ENCODE data around the gene CREB5.
A peak's percentile ranks its signal among the peaks of the same experiment; 100 is the strongest.

Gene CREB5

DNA sequence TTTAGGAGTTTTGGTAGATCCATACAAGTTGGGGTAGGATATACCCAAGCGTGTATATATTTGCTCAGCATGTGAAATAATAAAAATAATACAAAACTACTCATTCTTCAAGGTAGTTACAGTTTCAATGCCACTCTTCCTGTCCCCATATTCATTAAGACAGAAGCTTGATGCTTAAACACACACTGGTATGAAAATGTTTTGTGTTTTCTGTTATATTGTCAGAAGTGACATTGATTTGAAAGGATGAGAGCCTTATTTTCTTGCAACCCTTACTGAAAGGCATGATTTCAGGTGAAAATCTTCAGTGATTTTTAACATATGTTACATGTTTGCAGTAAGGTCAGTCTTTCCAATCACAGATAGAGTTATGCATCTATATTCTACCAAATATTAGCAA, 312.2 kb downstream of the CREB5 start:
- DNase-seq = no peak

DNA sequence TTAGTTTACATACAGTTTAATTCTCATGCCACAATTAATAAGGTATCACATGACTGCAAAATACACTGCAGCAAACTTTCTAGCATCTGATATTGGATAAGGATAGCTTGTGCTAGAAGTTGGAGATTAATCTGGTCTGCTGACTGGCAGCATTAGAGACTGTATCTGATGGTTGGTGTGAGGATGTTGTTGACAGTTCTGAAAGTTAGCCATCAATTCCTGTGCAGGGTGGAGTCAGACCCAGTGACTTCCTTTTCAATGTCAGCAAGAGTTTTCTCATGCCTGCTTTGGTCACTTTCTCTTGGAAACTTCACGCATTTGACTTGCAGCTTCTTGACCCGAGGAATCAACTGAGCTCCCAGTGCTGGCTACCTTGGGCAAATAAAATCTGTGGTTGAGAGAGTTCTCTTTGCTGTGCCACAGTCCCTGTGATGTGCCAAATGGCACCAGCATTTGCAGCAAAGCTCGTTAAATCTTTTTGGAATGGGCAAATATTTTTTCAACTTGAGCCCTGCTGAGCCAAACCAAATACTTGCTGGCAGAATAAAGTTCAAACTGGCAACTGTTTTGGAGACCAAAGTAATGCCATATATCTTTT, 312.8 kb downstream of the CREB5 start:
- no peak for DNase-seq

DNA sequence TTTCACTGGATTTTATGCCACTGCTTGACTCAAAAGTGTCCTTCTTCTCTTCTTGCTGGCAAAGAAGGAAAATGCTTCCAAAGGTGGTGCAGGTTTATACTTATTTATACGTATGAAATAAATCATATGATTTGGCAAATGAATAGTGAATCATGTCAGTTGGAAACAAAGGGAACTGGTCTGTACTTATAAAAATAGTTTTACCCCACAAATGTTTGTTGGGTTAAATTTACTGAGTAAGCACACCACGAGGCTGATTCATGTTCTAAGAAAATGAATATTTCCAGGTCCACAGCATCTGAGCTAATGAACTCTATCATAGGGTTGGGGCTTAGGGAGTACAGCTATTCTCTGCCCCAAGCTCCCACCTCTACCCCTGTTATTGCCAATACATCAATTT, 313.6 kb downstream of the CREB5 start:
- no peak for DNase-seq

DNA sequence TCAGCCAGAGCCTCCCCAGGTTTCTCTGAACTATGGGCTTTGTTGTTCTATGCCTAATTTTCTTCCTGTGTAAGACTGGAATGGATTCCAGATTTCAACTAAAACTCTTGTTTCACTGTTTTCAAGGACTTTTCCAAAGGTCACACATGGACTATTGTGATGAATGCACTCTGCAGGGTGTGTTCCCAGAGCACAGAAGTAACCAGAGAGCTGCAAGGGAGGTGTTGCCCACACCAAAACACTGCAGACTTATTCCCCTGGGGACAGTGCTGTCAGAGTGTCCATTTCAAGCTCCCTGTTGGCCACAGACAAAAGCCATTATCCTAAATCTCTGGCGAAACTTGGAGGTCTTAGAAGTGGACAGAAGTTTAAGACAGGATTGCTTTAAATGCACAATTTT, 314.2 kb downstream of the CREB5 start:
- DNase-seq = no peak

DNA sequence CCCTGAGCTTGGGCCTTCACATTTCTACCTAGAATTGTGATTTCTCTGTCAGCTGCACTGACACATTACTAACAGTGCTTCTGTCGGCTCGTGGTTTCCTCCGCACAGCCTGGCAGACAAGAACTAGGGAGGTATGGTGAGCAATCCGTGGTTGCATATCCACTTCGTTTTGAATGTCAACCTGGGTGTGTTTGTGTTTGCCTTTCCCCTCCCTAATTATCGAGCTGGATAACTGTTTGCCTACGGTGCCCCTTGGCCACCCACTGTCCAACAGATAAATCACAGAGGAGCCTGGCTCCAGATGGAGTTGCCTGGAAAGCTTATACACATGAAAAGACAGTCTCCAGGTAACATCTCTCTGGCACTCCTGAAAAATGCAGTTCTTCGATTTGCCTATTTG, 317.0 kb downstream of the CREB5 start:
- no peak for DNase-seq

DNA sequence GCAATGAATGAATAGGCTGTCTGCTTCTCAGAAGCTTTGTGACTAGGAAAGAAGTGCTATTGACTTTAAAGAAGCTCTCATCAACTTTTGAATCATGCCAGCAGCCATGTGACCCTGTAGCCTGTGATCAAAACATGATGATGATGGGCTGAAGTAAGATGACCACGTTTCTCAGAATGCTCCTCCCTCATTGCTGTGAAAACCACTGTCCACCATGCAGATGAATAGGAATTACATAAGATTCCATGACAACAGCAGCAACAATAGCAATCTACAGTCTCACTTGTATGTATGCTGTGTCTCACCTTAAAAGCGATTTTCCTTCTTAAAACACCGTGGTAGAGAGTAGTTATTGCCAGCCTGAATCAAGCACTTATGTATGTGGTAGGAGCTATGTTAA, 317.4 kb downstream of the CREB5 start:
- no peak for DNase-seq

DNA sequence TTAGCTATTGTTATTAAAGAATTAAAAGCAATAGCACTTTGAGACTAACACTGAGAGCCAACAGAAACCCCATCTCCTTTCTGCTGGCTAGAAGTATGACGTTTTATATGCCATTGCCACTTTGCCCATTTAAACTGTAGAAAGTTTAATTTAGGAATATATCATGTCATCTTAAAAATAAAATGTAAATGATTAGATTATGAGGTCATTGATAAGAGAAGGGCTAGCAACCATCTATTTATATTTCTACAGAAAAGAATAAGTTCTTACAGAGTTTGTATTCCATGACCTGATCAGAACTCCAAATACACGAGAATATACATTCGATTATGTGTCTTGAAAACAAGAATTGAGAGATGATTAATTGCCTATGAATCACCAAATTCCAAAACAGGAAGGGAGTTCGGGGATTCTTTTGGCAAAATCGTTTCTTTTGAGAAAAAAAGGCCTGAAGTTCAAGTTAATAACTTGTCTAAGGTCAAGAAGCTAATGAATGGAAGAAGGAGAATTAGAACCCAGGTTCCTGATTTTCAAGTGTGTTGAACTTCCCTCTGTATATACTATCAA, 318.9 kb downstream of the CREB5 start:
- no peak for DNase-seq

DNA sequence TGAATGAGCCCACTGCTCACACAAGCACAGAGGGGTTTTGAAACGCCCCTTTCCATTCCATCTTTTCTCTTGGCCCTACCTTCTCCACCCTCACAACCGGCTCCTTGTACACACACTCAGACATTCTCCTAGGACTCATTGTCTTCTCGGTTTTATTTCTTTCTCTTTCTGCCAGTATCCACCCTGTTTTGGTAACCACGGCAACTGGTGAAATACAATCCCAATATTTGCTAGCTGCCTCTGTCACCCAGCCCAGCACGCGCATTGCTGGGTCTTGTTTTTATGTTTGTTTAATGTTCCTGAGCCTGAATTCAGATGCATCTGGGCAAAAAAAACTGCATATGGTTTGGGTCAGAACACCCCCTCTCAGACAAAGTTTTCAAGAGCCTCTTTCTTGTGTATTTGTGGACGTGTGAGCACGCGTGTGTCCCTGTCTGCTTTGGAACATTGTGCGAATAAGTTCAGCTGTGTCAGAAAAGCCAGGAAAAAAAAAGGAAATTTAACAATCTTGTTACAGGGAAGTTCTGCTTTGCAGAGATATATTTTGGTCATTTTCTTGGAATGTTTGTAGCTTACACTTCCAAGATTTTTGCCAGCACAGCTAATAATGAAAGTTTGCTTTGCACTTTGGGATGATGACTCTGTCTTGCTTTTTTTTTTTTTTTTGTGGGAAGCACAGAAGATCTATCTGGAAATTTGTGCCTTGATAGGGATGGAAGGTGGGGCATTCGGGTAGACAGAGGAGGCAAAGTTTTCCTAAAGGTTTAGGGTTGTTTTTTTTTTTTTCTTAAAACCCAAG, 320.0 kb downstream of the CREB5 start:
- DNase-seq = peak; percentile 78

DNA sequence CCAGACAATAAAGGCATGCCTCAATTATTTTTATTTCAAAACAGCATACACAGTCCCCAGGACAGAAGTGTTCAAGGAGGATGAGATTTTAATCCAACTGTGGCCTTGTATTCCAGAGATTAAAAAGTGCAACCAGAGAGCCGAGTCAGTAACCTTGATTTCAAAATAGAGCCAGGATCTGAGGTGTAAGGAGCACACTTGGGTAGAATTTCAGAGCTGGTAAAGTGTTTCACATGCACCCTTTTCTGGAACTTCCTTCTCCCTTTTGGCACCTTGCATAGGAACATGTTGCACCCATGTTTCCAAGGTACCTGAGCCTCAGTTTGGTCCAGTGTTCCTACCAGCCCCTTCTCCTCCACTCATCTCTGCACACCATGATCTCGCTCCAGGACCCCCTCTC, 320.7 kb downstream of the CREB5 start:
- no peak for DNase-seq

DNA sequence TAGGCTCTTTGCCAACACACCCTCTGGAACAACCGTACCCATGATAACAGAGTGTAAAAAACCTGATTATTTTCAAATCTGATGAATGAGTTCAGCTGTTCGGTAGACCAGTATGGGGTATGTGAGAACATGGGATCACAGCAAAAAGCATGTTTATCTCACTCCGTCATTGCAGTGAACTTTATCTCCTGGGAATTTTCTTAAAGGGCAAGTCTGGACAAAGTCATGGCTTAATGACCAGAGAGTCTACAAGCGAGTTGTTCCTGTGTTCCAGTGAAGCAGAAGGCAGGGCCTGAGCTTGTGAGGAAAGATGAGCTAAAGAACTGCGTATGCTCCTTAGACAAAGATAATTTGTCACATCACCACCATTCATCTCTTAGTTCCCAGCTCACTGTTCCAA, 326.1 kb downstream of the CREB5 start:
- no peak for DNase-seq

DNA sequence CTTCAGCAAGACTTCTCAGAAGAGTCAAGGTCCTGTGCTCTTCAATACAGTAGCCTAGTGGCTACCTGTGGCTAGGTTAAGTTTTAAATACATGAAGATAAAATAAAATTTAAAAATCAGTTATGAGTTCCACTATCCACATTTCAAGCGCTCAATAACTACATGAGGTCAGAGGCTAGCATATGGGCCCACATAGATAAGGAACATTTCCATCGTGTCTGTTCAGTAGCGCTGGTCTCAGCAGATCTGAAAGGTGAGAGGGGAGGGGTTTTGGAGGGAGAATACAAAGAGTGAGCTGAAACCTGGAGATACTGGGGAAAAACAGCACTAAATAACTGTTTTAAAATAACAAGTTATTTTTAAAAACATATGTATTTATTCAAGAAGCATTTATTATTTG, 326.8 kb downstream of the CREB5 start:
- DNase-seq = no peak

DNA sequence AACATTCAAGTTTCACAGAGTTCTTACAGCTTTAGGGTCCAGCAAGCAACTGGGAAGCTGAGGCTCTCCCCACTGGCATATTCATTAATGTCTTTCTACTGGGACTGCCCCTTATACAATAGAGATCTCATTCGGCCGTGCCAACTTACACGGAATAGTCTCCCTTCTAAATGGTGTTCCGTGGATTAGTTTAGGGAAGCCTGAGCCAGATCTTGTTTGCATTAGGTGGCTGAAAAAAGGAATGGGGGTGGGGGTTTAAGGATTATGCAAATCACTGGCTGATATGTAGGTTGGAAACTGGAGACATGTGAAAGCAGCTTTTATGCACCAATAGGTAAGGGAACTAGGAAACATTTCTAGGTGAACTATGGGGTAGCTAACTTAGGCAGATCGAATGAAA, 327.5 kb downstream of the CREB5 start:
- no peak for DNase-seq

DNA sequence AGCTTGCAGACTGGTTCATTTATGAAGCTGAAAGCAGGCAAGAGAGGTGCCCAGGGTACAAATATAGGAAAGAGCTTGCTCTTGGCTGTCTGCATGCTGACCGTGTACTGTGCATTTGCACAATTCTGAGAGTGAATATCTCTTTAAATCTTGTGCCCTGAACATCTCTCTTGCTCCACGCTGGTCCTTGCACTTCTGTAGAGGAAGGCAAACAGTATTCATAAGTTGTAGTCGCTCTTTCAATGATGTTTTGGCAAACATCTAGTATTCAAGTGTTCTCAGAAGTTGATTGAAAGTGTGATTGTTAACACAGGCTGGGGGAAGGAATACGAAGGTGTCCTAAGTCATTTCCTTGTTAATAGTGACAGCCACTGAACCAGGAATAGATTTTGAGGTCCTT, 332.6 kb downstream of the CREB5 start:
- no peak for DNase-seq

DNA sequence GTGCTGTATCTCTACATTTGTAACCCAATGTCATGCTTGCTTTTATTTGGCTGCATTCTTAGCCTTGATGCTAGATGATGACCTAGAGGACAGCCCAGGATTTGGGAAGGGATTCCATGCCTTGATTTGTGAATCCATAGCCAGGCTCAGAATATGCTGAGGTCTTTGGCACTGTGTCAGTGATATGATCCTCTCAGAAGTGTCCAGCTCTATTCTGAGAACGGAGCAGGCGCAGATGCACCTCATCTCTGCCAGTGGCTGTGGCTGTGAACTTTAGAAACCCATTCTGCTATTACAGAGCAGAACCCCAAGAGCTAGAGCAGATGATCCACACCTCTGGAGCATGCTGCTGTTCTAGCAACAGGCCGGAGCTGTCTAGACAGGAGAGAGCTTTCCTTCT, 333.0 kb downstream of the CREB5 start:
- no peak for DNase-seq

DNA sequence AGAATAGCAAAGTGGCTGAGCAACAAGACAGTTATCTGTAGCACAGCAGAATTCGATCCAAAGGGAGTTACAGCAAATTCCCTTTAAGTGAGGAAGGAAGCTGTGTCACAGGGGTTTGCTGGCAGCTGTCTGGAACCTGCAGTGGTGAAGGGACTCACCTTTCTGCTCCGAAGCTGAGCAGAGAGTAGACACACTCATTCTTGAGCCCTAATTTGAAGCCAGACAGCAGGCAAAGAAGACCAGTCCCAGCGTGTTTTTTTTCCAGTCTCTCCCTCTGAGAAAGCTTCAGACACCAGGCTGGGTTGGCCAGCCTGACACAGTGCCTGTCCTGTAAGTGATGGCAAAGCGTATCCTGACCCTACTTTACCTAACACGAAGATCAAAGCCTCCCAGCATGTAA, 335.1 kb downstream of the CREB5 start:
- DNase-seq = no peak

DNA sequence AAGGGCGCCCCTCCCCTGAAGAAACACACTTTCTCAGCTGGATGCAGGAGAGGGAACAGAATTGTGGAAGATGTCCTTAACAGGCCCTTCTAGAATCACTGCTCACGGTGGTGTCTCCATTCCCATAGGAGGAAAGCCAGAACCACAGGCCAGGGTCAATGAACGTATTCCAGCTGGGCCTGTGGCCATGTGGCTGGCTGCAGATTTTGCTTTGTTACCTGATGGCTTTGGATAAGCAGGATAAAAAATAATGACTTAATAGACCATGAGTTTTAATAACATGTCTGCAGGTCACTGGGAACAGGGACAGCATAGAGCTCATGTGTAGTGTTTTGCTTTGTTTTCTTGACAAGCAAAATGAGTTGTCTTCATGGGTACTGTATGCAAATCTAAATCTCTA, 335.5 kb downstream of the CREB5 start:
- DNase-seq = no peak

DNA sequence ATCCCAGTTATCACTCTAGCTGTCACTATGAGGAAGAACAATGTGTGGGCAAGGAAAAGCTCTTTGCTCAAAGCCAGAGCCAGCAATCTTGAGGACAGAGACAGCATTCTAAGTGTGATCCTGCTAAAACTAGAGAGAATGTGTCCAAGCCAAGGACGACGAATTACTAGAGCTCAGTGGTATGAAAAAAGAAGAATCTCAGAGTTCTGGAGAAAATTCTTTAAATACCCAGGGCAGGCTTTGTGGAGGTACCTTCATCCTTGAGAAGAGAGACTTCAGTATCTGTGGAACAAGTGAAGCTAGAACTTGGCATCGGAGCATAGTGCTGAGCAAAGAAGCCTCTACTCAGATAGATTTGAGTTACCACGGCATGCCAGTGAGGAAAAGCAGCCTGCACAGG, 336.0 kb downstream of the CREB5 start:
- no peak for DNase-seq

DNA sequence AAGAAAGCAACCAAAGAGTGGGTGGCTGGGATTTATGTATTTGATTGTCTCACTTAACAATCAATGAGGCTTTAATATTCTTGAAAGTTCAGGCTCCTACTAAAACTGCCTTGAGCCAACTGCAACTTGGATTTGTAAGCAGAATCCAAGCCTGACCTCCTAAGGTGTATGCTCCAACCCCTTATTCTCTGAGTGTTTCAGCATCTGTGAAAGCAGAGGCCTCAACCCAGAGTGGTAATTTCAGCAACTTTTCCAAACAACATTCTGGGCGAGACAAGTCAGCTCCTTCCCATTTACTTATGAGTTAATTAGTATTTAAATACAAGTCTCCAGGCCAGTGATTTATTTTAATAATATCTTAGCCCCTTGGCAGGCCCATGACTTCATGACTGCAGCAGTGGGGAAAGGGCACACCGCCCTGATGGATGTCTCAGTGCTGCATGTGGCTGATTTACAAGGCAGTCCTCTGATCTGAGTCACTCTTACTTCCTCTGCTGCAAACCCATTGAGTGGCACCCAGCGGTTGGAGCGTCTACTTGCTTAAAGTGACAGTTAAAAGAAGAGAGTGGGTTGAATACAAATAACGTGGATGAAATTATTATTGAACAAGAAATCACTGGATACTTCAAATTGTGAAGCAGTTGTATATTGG, 336.7 kb downstream of the CREB5 start:
- no peak for DNase-seq

DNA sequence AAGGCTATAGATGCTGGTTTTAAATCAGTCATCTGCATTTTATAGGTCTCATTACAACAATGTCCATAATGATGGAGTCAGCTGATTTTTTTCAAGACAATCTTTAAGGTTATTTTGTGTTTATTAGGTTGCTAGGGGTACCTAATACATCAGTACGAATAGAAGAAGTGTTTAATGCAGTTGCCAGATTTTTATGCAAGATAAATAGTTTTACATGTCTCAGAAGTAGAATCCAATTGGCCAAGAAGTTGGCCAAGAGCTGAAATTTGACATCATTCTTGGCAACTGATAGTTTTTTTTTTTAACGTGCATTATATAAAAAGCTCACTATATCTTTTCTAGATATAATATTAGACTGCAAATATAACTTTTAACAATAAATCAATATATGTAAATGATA, 337.3 kb downstream of the CREB5 start:
- no peak for DNase-seq

DNA sequence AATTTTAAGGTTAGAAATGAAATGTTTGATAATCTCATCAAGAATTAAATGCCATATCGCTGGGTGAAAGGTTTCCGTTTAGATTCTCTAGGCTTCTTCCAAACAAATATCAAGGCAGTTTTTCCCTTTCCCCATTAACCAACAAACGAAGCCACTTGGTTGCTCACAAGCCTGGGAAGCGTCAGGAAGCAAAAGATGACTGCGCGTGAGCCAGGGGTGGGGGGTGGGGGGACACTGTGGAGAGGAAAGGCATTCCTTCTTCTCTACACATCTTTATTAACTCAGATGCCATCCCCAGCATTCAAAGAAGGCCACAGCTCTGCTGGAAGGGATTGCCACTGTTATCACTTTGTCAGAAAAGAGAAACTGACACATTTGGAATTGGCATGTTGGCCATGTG, 338.7 kb downstream of the CREB5 start:
- no peak for DNase-seq

DNA sequence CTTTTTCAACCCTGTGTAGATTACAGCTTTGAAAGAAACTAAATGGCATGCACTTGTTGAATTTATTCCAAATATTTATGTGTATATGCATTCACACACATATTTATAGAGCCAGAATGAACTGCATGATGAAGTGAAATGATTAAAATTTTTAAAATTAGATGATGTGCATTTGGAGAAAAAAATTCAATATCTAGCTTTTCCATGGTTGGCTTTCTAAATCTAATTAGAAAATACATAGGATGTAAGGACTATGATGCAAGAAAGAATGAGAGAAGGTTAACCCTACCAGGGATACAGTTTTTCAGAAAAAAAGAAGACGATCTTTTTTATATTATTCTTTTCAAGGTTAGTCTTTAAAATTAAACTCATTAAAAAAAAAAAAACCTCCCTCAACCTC, 341.3 kb downstream of the CREB5 start:
- DNase-seq = no peak

DNA sequence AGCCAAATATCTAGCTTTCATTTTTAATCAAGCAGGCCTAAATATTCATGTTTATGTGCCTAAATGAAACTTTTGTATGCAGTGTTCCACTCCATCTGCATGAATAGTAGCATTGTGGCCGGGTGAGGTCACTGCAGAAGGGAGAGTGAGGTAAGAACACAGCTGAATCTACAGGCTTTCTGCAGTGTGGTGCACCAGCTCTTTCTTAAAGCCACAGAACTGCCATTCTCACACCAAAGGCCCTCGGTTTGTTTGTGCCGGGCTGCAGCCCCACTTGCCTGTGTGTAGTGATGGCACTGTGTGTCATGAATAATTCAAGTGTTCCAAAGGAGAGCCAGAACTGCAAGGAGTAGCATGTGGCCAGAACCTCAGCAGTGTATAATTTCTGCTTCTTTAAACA, 341.7 kb downstream of the CREB5 start:
- peak; percentile 62 for DNase-seq

DNA sequence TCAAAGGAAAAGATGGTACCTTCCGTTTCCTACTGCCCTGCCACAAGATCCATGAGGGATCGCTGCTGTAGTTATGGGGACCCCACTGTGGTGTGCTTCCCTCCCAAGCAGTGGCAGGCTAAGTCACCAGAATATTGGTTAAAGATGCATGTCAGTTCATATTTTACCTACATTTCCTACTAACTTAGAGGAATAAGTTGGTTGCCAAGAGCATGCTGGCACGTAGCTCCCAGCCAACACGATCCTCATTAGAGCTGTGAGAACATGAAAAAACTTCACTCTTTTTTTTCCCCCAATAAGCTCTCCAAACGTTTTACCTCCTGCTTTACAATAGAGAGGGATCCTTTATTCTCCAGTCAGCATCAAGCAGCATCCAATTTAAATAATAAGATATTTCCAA, 342.1 kb downstream of the CREB5 start:
- no peak for DNase-seq

DNA sequence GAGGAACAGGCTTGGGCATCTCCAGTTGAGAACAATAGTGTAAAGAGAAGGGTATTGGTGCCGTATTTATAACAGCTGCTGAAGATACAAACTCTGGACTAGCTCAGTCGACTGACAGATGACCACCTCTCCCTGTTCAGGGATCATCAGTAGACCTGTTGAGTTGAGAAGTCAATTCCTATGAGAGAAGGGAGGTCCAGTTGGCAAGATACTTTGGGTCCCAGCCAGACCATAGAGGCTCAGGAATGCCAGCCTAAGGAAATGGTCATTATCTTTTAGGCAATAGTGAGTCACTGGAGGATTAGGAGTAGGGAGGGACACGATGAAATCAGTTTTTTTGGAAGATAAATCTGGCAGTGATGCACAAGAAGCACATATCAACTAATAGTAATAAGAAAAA, 342.9 kb downstream of the CREB5 start:
- DNase-seq = no peak

Data from eye (tissue), 1 donor.